Activated CD8-positive, alpha-beta memory T cell treated with anti-CD3 and anti-CD28 coated beads, Interleukin-2, amount 10 ng/mL, durations not matched to agents 7 days and 5 days (primary cell): ENCODE data around the gene MRPS16. TPM values are rescaled to one million over a fixed set of nuclear protein-coding genes. Genes with fewer than 3 reads are reported as not detected.

Source experiments
- ATAC-seq: fragments of 150-1000 bp; cut with Tn5 transposase; one replicate; pipeline ENCODE4 v1.10.0; 2021; ENCODE audit warnings: moderate library complexity
- CTCF ChIA-PET: fragments of 350-600 bp; sonication (Branson Sonifier 250); formaldehyde crosslinking; loops from one replicate; lab custom pipeline; 2021; ENCODE audit warnings: antibody characterized with exemption; lab: Charles Lee
- DNase-seq: peaks from one replicate; pipeline ENCODE4 v3.0.0-alpha.2; 2020
- H3K27ac Mint-ChIP-seq: one replicate; pipeline ENCODE4 v1.8.0; 2021; ENCODE audit warnings: mild to moderate bottlenecking, mixed read lengths
- H3K27me3 Mint-ChIP-seq: one replicate; pipeline ENCODE4 v1.8.0; 2021; ENCODE audit warnings: mixed read lengths
- H3K36me3 Mint-ChIP-seq: one replicate; pipeline ENCODE4 v1.8.0; 2021; ENCODE audit warnings: mild to moderate bottlenecking, mixed read lengths
- H3K4me1 Mint-ChIP-seq: one replicate; pipeline ENCODE4 v1.8.0; 2021; ENCODE audit warnings: mixed read lengths
- H3K4me3 Mint-ChIP-seq: one replicate; pipeline ENCODE4 v1.8.0; 2021; ENCODE audit warnings: mild to moderate bottlenecking, moderate library complexity, mixed read lengths
- H3K9me3 Mint-ChIP-seq: one replicate; pipeline ENCODE4 v1.8.0; 2022; ENCODE audit warnings: low read depth, mixed read lengths
- total RNA-seq, 2 experiments: library from RNA; stranded (reverse); gene quantifications; one replicate each; pipeline ENCODE4 v1.2.3, GENCODE V29; 2021

MRPS16 gene
- total RNA-seq, 2 experiments from 2014 or later = 79.2 to 110 TPM

GRCh38 chr10:73253225-73253555, 746 bp upstream of the MRPS16 start:
- Mint-ChIP-seq H3K4me3 (peak overlapping the region; percentile 100), H3K4me1 (peaks cover 35% of the 10 kb centered on the region), H3K27me3 (no peaks in the 10 kb centered on the region), H3K27ac (peak overlapping the region; percentile 94), H3K36me3 (peaks cover 30% of the 10 kb centered on the region), H3K9me3 (no peaks in the 10 kb centered on the region)
- CTCF ChIA-PET = interaction anchor here (0.7 to 3.5 kb wide), 5 partner anchors 11 to 391 kb away, joined by 3 to 21 read pairs (median 4); partner anchors contain the start of gene P4HA1
- ATAC-seq = no peak
- DNase-seq = no peak

GRCh38 chr10:73251683-73252444, 580 bp downstream of the MRPS16 start:
- CTCF ChIA-PET = interaction anchor here (0.9 to 3.5 kb wide), 6 partner anchors 9 to 392 kb away, joined by 3 to 21 read pairs (median 4); partner anchors contain the start of gene P4HA1
- H3K9me3 Mint-ChIP-seq = no peaks in the 10 kb centered on the region
- peak; percentile 45 for DNase-seq

GRCh38 chr10:73248259-73248724, 4.2 kb downstream of the MRPS16 start:
- H3K36me3 Mint-ChIP-seq = peaks cover 63% of the 10 kb centered on the region
- no peak for ATAC-seq
- H3K4me3 Mint-ChIP-seq = peak overlapping the region; percentile 96
- peaks cover 59% of the 10 kb centered on the region for H3K4me1 Mint-ChIP-seq
- H3K27ac Mint-ChIP-seq = peak overlapping the region; percentile 96
- H3K9me3 Mint-ChIP-seq = no peaks in the 10 kb centered on the region
- CTCF ChIA-PET = no interaction called here
- H3K27me3 Mint-ChIP-seq = no peaks in the 10 kb centered on the region
- DNase-seq = no peak

More at GRCh38 chr10:73251683-73252444, 580 bp downstream of the MRPS16 start:
- Mint-ChIP-seq H3K27me3 (no peaks in the 10 kb centered on the region), H3K4me1 (peaks cover 41% of the 10 kb centered on the region), H3K27ac (peak overlapping the region; percentile 94), H3K4me3 (peak overlapping the region; percentile 100), H3K36me3 (peaks cover 31% of the 10 kb centered on the region)
- peak; percentile 78 for ATAC-seq

GRCh38 chr10:73247509-73248258, 4.8 kb downstream of the MRPS16 start:
- Mint-ChIP-seq H3K9me3 (no peaks in the 10 kb centered on the region), H3K4me3 (peak overlapping the region; percentile 96), H3K27ac (peak overlapping the region; percentile 96), H3K27me3 (no peaks in the 10 kb centered on the region), H3K36me3 (peaks cover 69% of the 10 kb centered on the region), H3K4me1 (peaks cover 62% of the 10 kb centered on the region)
- DNase-seq (no peak), ATAC-seq (no peak)
- CTCF ChIA-PET = interaction anchor here (0.9 to 2.2 kb wide), 6 partner anchors 8 to 396 kb away, joined by 3 to 12 read pairs (median 6); partner anchors contain the start of gene P4HA1

GRCh38 chr10:73246646-73247508, 5.6 kb downstream of the MRPS16 start, which contains the start of gene DNAJC9:
Gene DNAJC9, minus strand, starts transcription at chr10:73247255. Its CDS starts 66 bp downstream, at chr10:73247189.
- peaks cover 68% of the 10 kb centered on the region for H3K36me3 Mint-ChIP-seq
- H3K4me1 Mint-ChIP-seq = peaks cover 67% of the 10 kb centered on the region
- H3K27me3 Mint-ChIP-seq = no peaks in the 10 kb centered on the region
- CTCF ChIA-PET = interaction anchor here (0.6 to 2.2 kb wide), 8 partner anchors 8 to 397 kb away, joined by 3 to 12 read pairs (median 4); partner anchors contain the start of gene P4HA1
- peak within 1 kb of the TSS; percentile 96 for H3K4me3 Mint-ChIP-seq
- DNase-seq (peak; percentile 98), ATAC-seq (peak; percentile 95)
- H3K27ac Mint-ChIP-seq = peak within 1 kb of the TSS; percentile 96
- H3K9me3 Mint-ChIP-seq = no peaks in the 10 kb centered on the region

GRCh38 chr10:73246322-73246645, 6.2 kb downstream of the MRPS16 start:
- H3K27me3 Mint-ChIP-seq = no peaks in the 10 kb centered on the region
- H3K4me1 Mint-ChIP-seq = peaks cover 64% of the 10 kb centered on the region
- DNase-seq (no peak), ATAC-seq (no peak)
- H3K36me3 Mint-ChIP-seq = peaks cover 65% of the 10 kb centered on the region
- H3K9me3 Mint-ChIP-seq = no peaks in the 10 kb centered on the region
- CTCF ChIA-PET = interaction anchor here (0.6 to 2.2 kb wide), 9 partner anchors 8 to 398 kb away, joined by 3 to 12 read pairs (median 4); partner anchors contain the start of genes ANXA7 and P4HA1
- peak overlapping the region; percentile 96 for H3K4me3 Mint-ChIP-seq
- peak overlapping the region; percentile 96 for H3K27ac Mint-ChIP-seq

GRCh38 chr10:73244866-73245477, 7.5 kb downstream of the MRPS16 start:
- DNase-seq (no peak), ATAC-seq (no peak)
- H3K4me1 Mint-ChIP-seq = peaks cover 57% of the 10 kb centered on the region
- peak overlapping the region; percentile 75 for H3K27ac Mint-ChIP-seq
- peaks cover 64% of the 10 kb centered on the region for H3K36me3 Mint-ChIP-seq
- CTCF ChIA-PET = interaction anchor here (0.6 to 1.7 kb wide), 3 partner anchors 168 to 264 kb away, joined by 3 read pairs; partner anchors contain the start of gene ANXA7
- H3K9me3 Mint-ChIP-seq = no peaks in the 10 kb centered on the region
- no peaks in the 10 kb centered on the region for H3K27me3 Mint-ChIP-seq
- peak overlapping the region; percentile 96 for H3K4me3 Mint-ChIP-seq

GRCh38 chr10:73239908-73240307, 12.5 kb downstream of the MRPS16 start:
- DNase-seq (no peak), ATAC-seq (no peak)
- Mint-ChIP-seq H3K27me3 (no peaks in the 10 kb centered on the region), H3K4me1 (peaks cover 33% of the 10 kb centered on the region), H3K9me3 (no peaks in the 10 kb centered on the region), H3K4me3 (no peak overlapping the region), H3K27ac (no peak overlapping the region), H3K36me3 (peaks cover 50% of the 10 kb centered on the region)
- CTCF ChIA-PET = no interaction called here

GRCh38 chr10:73238990-73239566, 13.4 kb downstream of the MRPS16 start:
- H3K9me3 Mint-ChIP-seq = no peaks in the 10 kb centered on the region
- H3K27me3 Mint-ChIP-seq = no peaks in the 10 kb centered on the region
- no peak overlapping the region for H3K27ac Mint-ChIP-seq
- no peak for DNase-seq
- H3K36me3 Mint-ChIP-seq = peaks cover 45% of the 10 kb centered on the region
- H3K4me3 Mint-ChIP-seq = no peak overlapping the region
- CTCF ChIA-PET = interaction anchor here (0.9 to 1.3 kb wide), 2 partner anchors 8 to 173 kb away, joined by 3 to 4 read pairs; partner anchors contain the start of gene DNAJC9
- peaks cover 25% of the 10 kb centered on the region for H3K4me1 Mint-ChIP-seq
- no peak for ATAC-seq

GRCh38 chr10:73234695-73235094, 17.7 kb downstream of the MRPS16 start:
- CTCF ChIA-PET = no interaction called here
- no peaks in the 10 kb centered on the region for H3K9me3 Mint-ChIP-seq
- peaks cover 28% of the 10 kb centered on the region for H3K36me3 Mint-ChIP-seq
- DNase-seq (no peak), ATAC-seq (no peak)
- H3K4me1 Mint-ChIP-seq = no peaks in the 10 kb centered on the region
- H3K27ac Mint-ChIP-seq = no peak overlapping the region
- H3K27me3 Mint-ChIP-seq = no peaks in the 10 kb centered on the region
- no peak overlapping the region for H3K4me3 Mint-ChIP-seq

GRCh38 chr10:73233883-73234282, 18.6 kb downstream of the MRPS16 start:
- CTCF ChIA-PET = interaction anchor here (0.7 kb wide), 1 partner anchor 10 kb away, joined by 3 read pairs; no protein-coding TSS in a partner anchor

GRCh38 chr10:73232887-73233286, 19.6 kb downstream of the MRPS16 start:
- H3K9me3 Mint-ChIP-seq = no peaks in the 10 kb centered on the region
- H3K4me3 Mint-ChIP-seq = no peak overlapping the region
- ATAC-seq = no peak
- no peaks in the 10 kb centered on the region for H3K4me1 Mint-ChIP-seq
- CTCF ChIA-PET = interaction anchor here (1.1 kb wide), 1 partner anchor 74 kb away, joined by 3 read pairs; no protein-coding TSS in a partner anchor
- H3K27ac Mint-ChIP-seq = no peak overlapping the region
- peaks cover 27% of the 10 kb centered on the region for H3K36me3 Mint-ChIP-seq
- DNase-seq = no peak
- no peaks in the 10 kb centered on the region for H3K27me3 Mint-ChIP-seq

More at GRCh38 chr10:73233883-73234282, 18.6 kb downstream of the MRPS16 start:
- DNase-seq (no peak), ATAC-seq (no peak)
- Mint-ChIP-seq H3K4me3 (no peak overlapping the region), H3K27me3 (no peaks in the 10 kb centered on the region), H3K9me3 (no peaks in the 10 kb centered on the region), H3K4me1 (no peaks in the 10 kb centered on the region), H3K27ac (no peak overlapping the region), H3K36me3 (peaks cover 28% of the 10 kb centered on the region)
